ENCODE data around the gene ARPC1A.
A peak's percentile ranks its signal among the peaks of the same experiment; 100 is the strongest.

The ARPC1A gene

DNA sequence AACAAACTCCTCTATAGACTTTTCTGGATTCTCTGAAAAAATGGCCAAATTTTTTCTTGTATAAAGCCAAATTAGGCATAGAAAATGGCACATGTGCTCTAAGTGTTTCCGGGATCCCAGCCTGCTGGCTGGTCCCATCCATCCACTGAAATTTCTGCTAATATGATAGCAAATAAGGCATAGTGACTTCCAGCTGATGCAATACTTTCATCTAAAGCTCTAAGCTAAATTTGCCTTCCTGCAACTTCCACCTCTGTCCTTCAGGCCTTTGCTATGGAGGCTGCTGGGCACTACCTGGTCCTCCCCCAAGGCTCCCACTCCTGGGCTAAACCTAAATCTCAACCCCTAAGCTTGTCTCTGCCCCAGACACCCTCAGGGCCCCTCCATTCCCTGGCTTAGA lies 32.5 kb upstream of the ARPC1A start:
- WGBS, result 93% methylated on average over 1 of the region's 1 CpG
- Histone ChIP-seq H4K91ac (ENCODE audit: low read length) (no peak overlapping the region), H3K4ac (ENCODE audit: low read depth in 1 of 2, low read length in 2 of 2) (no peak overlapping the region), H3K27me3 (ENCODE audit: control insufficient read depth in 1 of 2, insufficient read depth in 1 of 2, low read length in 2 of 2) (no peaks in the 10 kb centered on the region), H2BK12ac (ENCODE audit: low read length in 2 of 2) (no peak overlapping the region), H3K18ac (ENCODE audit: low read depth in 1 of 2, low read length in 2 of 2) (no peak overlapping the region), H4K8ac (ENCODE audit: low read length) (no peak overlapping the region), H3K4me1 (ENCODE audit: control insufficient read depth, insufficient read depth, low read depth, low read length) (no peaks in the 10 kb centered on the region), H3K14ac (ENCODE audit: low read length in 2 of 2) (no peak overlapping the region), H2AFZ (ENCODE audit: low read depth, low read length) (no peak overlapping the region), H2BK5ac (ENCODE audit: low read depth, low read length, poor library complexity, severe bottlenecking) (no peak overlapping the region), H3K79me1 (replicated peaks; ENCODE audit: low read length, poor library complexity, severe bottlenecking) (no peaks in the 10 kb centered on the region), H3K4me3 (ENCODE audit: insufficient read depth in 1 of 2, low read depth in 1 of 2, low read length in 2 of 2) (no peak overlapping the region), H3K36me3 (ENCODE audit: control insufficient read depth in 1 of 2, insufficient read depth in 2 of 2, low read depth in 1 of 2, low read length in 2 of 2) (no peaks in the 10 kb centered on the region), H3K9me3 (ENCODE audit: control insufficient read depth, low read length) (no peaks in the 10 kb centered on the region), H3K27ac (ENCODE audit: low read length, poor library complexity, severe bottlenecking) (no peak overlapping the region), H2BK120ac (ENCODE audit: low read depth, low read length) (no peak overlapping the region), H3K9ac (ENCODE audit: low read length) (no peak overlapping the region), H3K4me2 (ENCODE audit: low read length, poor library complexity, severe bottlenecking) (no peak overlapping the region), H2BK15ac (ENCODE audit: low read depth, poor library complexity, severe bottlenecking) (no peak overlapping the region), H3K23ac (ENCODE audit: low read length in 2 of 2) (no peak overlapping the region), H2AK5ac (ENCODE audit: low read length, severe bottlenecking) (no peak overlapping the region)
- DNase-seq, result no peak

DNA sequence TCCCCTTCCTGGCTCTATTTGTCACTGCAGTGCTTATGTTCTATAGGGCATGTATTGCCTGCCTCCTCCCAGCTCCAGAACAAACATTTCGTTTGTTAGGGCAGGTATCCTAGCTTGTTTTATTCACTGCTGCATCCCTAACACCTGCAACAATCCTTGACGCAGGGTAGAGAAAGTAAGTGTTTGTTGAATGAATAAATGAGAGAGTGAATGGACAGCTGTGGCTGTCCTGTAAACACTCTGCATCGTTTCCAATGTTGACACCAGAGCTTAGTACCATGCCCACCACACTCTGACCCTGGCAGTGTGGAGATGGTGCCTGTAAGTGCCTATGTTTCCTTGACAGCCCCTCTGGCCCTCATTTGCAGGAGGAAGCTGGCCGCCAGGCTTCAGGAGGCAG lies 32.0 kb upstream of the ARPC1A start:
- Histone ChIP-seq H2BK5ac (ENCODE audit: low read depth, low read length, poor library complexity, severe bottlenecking) (no peak overlapping the region), H4K8ac (ENCODE audit: low read length) (no peak overlapping the region), H3K4me3 (ENCODE audit: insufficient read depth in 1 of 2, low read depth in 1 of 2, low read length in 2 of 2) (no peak overlapping the region), H3K27ac (ENCODE audit: low read length, poor library complexity, severe bottlenecking) (no peak overlapping the region), H3K79me1 (replicated peaks; ENCODE audit: low read length, poor library complexity, severe bottlenecking) (no peaks in the 10 kb centered on the region), H3K4me1 (ENCODE audit: control insufficient read depth, insufficient read depth, low read depth, low read length) (no peaks in the 10 kb centered on the region), H3K9ac (ENCODE audit: low read length) (no peak overlapping the region), H2BK12ac (ENCODE audit: low read length in 2 of 2) (no peak overlapping the region), H2AFZ (ENCODE audit: low read depth, low read length) (no peak overlapping the region), H3K4ac (ENCODE audit: low read depth in 1 of 2, low read length in 2 of 2) (no peak overlapping the region), H2BK15ac (ENCODE audit: low read depth, poor library complexity, severe bottlenecking) (no peak overlapping the region), H3K9me3 (ENCODE audit: control insufficient read depth, low read length) (no peaks in the 10 kb centered on the region), H3K14ac (ENCODE audit: low read length in 2 of 2) (no peak overlapping the region), H4K91ac (ENCODE audit: low read length) (no peak overlapping the region), H2BK120ac (ENCODE audit: low read depth, low read length) (no peak overlapping the region), H2AK5ac (ENCODE audit: low read length, severe bottlenecking) (no peak overlapping the region), H3K36me3 (ENCODE audit: control insufficient read depth in 1 of 2, insufficient read depth in 2 of 2, low read depth in 1 of 2, low read length in 2 of 2) (no peaks in the 10 kb centered on the region), H3K4me2 (ENCODE audit: low read length, poor library complexity, severe bottlenecking) (no peak overlapping the region), H3K23ac (ENCODE audit: low read length in 2 of 2) (no peak overlapping the region), H3K18ac (ENCODE audit: low read depth in 1 of 2, low read length in 2 of 2) (no peak overlapping the region), H3K27me3 (ENCODE audit: control insufficient read depth in 1 of 2, insufficient read depth in 1 of 2, low read length in 2 of 2) (no peaks in the 10 kb centered on the region)
- WGBS, result 83% methylated on average over 3 of the region's 4 CpGs
- DNase-seq, result no peak

DNA sequence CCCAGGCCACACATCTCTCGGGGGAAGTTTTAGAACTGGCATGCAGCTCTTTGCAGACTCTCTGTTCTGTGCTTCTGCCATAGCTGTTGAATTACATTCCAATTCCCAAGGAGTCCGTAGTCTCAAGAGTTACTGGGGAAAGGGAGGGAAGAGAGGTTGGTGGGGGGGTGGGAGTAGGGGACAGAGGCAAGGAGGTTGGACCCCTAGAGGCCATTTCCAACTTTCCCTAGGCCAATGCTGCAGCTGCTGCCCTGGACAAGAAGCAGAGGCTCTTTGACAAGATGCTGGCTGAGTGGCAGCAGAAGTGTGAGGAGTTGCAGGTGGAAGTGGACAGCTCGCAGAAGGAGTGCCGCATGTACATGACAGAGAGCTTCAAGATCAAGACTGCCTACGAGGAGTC lies 29.2 kb upstream of the ARPC1A start:
- Histone ChIP-seq H3K4me3 (ENCODE audit: insufficient read depth in 1 of 2, low read depth in 1 of 2, low read length in 2 of 2) (no peak overlapping the region), H3K18ac (ENCODE audit: low read depth in 1 of 2, low read length in 2 of 2) (no peak overlapping the region), H3K4me1 (ENCODE audit: control insufficient read depth, insufficient read depth, low read depth, low read length) (no peaks in the 10 kb centered on the region), H2AK5ac (ENCODE audit: low read length, severe bottlenecking) (no peak overlapping the region), H3K23ac (ENCODE audit: low read length in 2 of 2) (no peak overlapping the region), H3K27me3 (ENCODE audit: control insufficient read depth in 1 of 2, insufficient read depth in 1 of 2, low read length in 2 of 2) (no peaks in the 10 kb centered on the region), H4K91ac (ENCODE audit: low read length) (no peak overlapping the region), H3K9ac (ENCODE audit: low read length) (no peak overlapping the region), H3K9me3 (ENCODE audit: control insufficient read depth, low read length) (no peaks in the 10 kb centered on the region), H3K27ac (ENCODE audit: low read length, poor library complexity, severe bottlenecking) (no peak overlapping the region), H2BK12ac (ENCODE audit: low read length in 2 of 2) (no peak overlapping the region), H2BK15ac (ENCODE audit: low read depth, poor library complexity, severe bottlenecking) (no peak overlapping the region), H3K14ac (ENCODE audit: low read length in 2 of 2) (no peak overlapping the region), H2BK5ac (ENCODE audit: low read depth, low read length, poor library complexity, severe bottlenecking) (no peak overlapping the region), H2AFZ (ENCODE audit: low read depth, low read length) (no peak overlapping the region), H3K4ac (ENCODE audit: low read depth in 1 of 2, low read length in 2 of 2) (no peak overlapping the region), H3K4me2 (ENCODE audit: low read length, poor library complexity, severe bottlenecking) (no peak overlapping the region), H2BK120ac (ENCODE audit: low read depth, low read length) (no peak overlapping the region), H3K36me3 (ENCODE audit: control insufficient read depth in 1 of 2, insufficient read depth in 2 of 2, low read depth in 1 of 2, low read length in 2 of 2) (no peaks in the 10 kb centered on the region), H3K79me1 (replicated peaks; ENCODE audit: low read length, poor library complexity, severe bottlenecking) (no peaks in the 10 kb centered on the region), H4K8ac (ENCODE audit: low read length) (no peak overlapping the region)
- DNase-seq, result no peak
- 90% methylated on average over 5 of the region's 5 CpGs for WGBS

DNA sequence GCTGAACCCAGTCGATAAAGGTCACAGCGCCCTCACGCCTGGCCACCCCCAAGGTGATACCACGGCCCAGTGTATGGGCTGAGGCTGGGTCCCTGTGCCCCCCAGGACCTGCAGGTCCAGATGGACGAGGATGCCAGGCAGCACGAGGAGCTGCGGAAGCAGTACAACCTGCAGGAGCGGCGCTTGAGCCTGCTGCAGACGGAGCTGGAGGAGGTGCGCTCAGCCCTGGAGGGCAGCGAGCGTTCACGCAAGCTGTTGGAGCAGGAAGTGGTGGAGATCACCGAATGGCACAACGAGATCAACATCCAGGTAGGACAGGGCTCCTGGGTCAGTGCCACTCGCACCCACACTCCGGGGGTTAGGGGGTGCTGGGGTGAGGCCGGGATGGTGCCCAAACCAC lies 24.2 kb upstream of the ARPC1A start:
- 93% methylated on average over 17 of the region's 19 CpGs for WGBS

More for the DNA sequence above, 24.2 kb upstream of the ARPC1A start:
- Histone ChIP-seq H2BK5ac (ENCODE audit: low read depth, low read length, poor library complexity, severe bottlenecking) (no peak overlapping the region), H2AK5ac (ENCODE audit: low read length, severe bottlenecking) (no peak overlapping the region), H3K4me2 (ENCODE audit: low read length, poor library complexity, severe bottlenecking) (no peak overlapping the region), H3K9ac (ENCODE audit: low read length) (no peak overlapping the region), H3K4me3 (ENCODE audit: insufficient read depth in 1 of 2, low read depth in 1 of 2, low read length in 2 of 2) (no peak overlapping the region), H4K8ac (ENCODE audit: low read length) (no peak overlapping the region), H2BK12ac (ENCODE audit: low read length in 2 of 2) (no peak overlapping the region), H3K18ac (ENCODE audit: low read depth in 1 of 2, low read length in 2 of 2) (no peak overlapping the region), H3K23ac (ENCODE audit: low read length in 2 of 2) (no peak overlapping the region), H3K79me1 (replicated peaks; ENCODE audit: low read length, poor library complexity, severe bottlenecking) (no peaks in the 10 kb centered on the region), H3K14ac (ENCODE audit: low read length in 2 of 2) (peak overlapping the region in 1 of 2 experiments; percentile 19), H2BK120ac (ENCODE audit: low read depth, low read length) (no peak overlapping the region), H3K4ac (ENCODE audit: low read depth in 1 of 2, low read length in 2 of 2) (no peak overlapping the region), H3K36me3 (ENCODE audit: control insufficient read depth in 1 of 2, insufficient read depth in 2 of 2, low read depth in 1 of 2, low read length in 2 of 2) (no peaks in the 10 kb centered on the region), H2AFZ (ENCODE audit: low read depth, low read length) (no peak overlapping the region), H3K4me1 (ENCODE audit: control insufficient read depth, insufficient read depth, low read depth, low read length) (peaks cover 4% of the 10 kb centered on the region), H3K27me3 (ENCODE audit: control insufficient read depth in 1 of 2, insufficient read depth in 1 of 2, low read length in 2 of 2) (no peaks in the 10 kb centered on the region), H4K91ac (ENCODE audit: low read length) (no peak overlapping the region), H3K9me3 (ENCODE audit: control insufficient read depth, low read length) (no peaks in the 10 kb centered on the region), H2BK15ac (ENCODE audit: low read depth, poor library complexity, severe bottlenecking) (no peak overlapping the region), H3K27ac (ENCODE audit: low read length, poor library complexity, severe bottlenecking) (no peak overlapping the region)
- DNase-seq, result no peak
